Progenitor cell of endocrine pancreas (in vitro differentiated cells): ENCODE measurements around the gene COMT. TPM values are rescaled to one million over a fixed set of nuclear protein-coding genes. Genes with fewer than 3 reads are reported as not detected.

ENCODE experiments used
- DNase-seq: peaks from one replicate; pipeline ENCODE4 v3.0.0; 2021; ENCODE audit warnings: low spot score; ENCODE audit not compliant: unreplicated experiment
- H3K27ac Mint-ChIP-seq: 2 replicates; pipeline ENCODE4 v1.8.0; 2021; ENCODE audit warnings: mild to moderate bottlenecking, moderate library complexity, mixed read lengths
- H3K27me3 Mint-ChIP-seq: 2 replicates; pipeline ENCODE4 v1.8.0; 2021; ENCODE audit warnings: mixed read lengths
- H3K36me3 Mint-ChIP-seq: 2 replicates; pipeline ENCODE4 v1.8.0; 2022; ENCODE audit warnings: mixed read lengths; ENCODE audit not compliant: insufficient read depth
- H3K4me1 Mint-ChIP-seq: 2 replicates; pipeline ENCODE4 v1.8.0; 2021; ENCODE audit warnings: low read depth, mixed read lengths
- H3K4me3 Mint-ChIP-seq: 2 replicates; pipeline ENCODE4 v1.8.0; 2021; ENCODE audit warnings: low read depth, mild to moderate bottlenecking, moderate library complexity, mixed read lengths
- H3K9me3 Mint-ChIP-seq: 2 replicates; pipeline ENCODE4 v1.8.0; 2021; ENCODE audit warnings: low read depth, mixed read lengths
- CTCF ChIP-seq: fragments of 200-600 bp; sonication (generic); IDR thresholded peaks from one replicate; pipeline ENCODE4 v1.5.0; 2021; ENCODE audit warnings: antibody characterized with exemption, mild to moderate bottlenecking; ENCODE audit not compliant: unreplicated experiment
- total RNA-seq: library from RNA; stranded (reverse); gene quantifications from 2 replicates; pipeline ENCODE4 v1.2.1, GENCODE V29; 2021

COMT gene
- total RNA-seq, 1 donor from 2014 or later: 48.7 TPM

GRCh38 chr22:19991395-19991644 is 49.7 kb downstream of the COMT start:
- no peak for DNase-seq
- H3K27me3 Mint-ChIP-seq: no peaks in the 10 kb centered on the region
- H3K27ac Mint-ChIP-seq: no peak overlapping the region
- H3K36me3 Mint-ChIP-seq: no peaks in the 10 kb centered on the region
- no peak for TF ChIP-seq CTCF
- H3K9me3 Mint-ChIP-seq: no peaks in the 10 kb centered on the region
- peaks cover under 1% of the 10 kb centered on the region for H3K4me1 Mint-ChIP-seq
- H3K4me3 Mint-ChIP-seq: no peak overlapping the region

GRCh38 chr22:19991645-19992451 is 50.3 kb downstream of the COMT start:
- Mint-ChIP-seq H3K4me1 (no peaks in the 10 kb centered on the region), H3K27me3 (no peaks in the 10 kb centered on the region), H3K27ac (no peak overlapping the region), H3K36me3 (no peaks in the 10 kb centered on the region), H3K4me3 (no peak overlapping the region), H3K9me3 (no peaks in the 10 kb centered on the region)
- TF ChIP-seq CTCF: no peak
- DNase-seq: no peak

- Mint-ChIP-seq H3K36me3 (no peaks in the 10 kb centered on the region), H3K27me3 (no peaks in the 10 kb centered on the region), H3K9me3 (no peaks in the 10 kb centered on the region), H3K4me3 (no peak overlapping the region), H3K4me1 (no peaks in the 10 kb centered on the region), H3K27ac (no peak overlapping the region)
- no peak for DNase-seq
- TF ChIP-seq CTCF: no peak
These were observed 50.9 kb downstream of the COMT start for GRCh38 chr22:19992481-19992911.

GRCh38 chr22:19992921-19993355 is 51.4 kb downstream of the COMT start:
- Mint-ChIP-seq H3K9me3 (no peaks in the 10 kb centered on the region), H3K4me1 (no peaks in the 10 kb centered on the region), H3K4me3 (no peak overlapping the region), H3K27me3 (no peaks in the 10 kb centered on the region), H3K27ac (no peak overlapping the region), H3K36me3 (no peaks in the 10 kb centered on the region)
- TF ChIP-seq CTCF: no peak
- DNase-seq: no peak

GRCh38 chr22:19993926-19994325 is 52.4 kb downstream of the COMT start:
- DNase-seq: no peak
- no peak overlapping the region for H3K27ac Mint-ChIP-seq
- no peaks in the 10 kb centered on the region for H3K9me3 Mint-ChIP-seq
- TF ChIP-seq CTCF: no peak
- peaks cover 5% of the 10 kb centered on the region for H3K4me1 Mint-ChIP-seq
- H3K4me3 Mint-ChIP-seq: no peak overlapping the region
- no peaks in the 10 kb centered on the region for H3K36me3 Mint-ChIP-seq
- no peaks in the 10 kb centered on the region for H3K27me3 Mint-ChIP-seq
